ENCODE measurements around the gene ATP5PF.
A peak's percentile ranks its signal among the peaks of the same experiment; 100 is the strongest.
"Not testable (repeated sequence)": the region's sequence is repeated elsewhere in the genome, so short reads cannot be mapped to it uniquely, and the experiment has no call there.

The ATP5PF gene

GRCh38 chr21:25734904-25735645 lies at the start of gene ATP5PF, which contains the start of gene GABPA:
Gene ATP5PF (minus strand): TSS chr21:25734904. CDS start chr21:25729794, 5,110 bp downstream.
Gene GABPA (plus strand): TSS chr21:25734972. CDS start chr21:25741599, 6,627 bp downstream.
- peak within 1 kb of the TSS; percentile 100 for H3K27ac ChIP-seq (ENCODE audit: low read depth, low read length)
- no peaks in the 10 kb centered on the region for H3K27me3 ChIP-seq (ENCODE audit: control insufficient read depth, insufficient read depth, low read length)
- H3K36me3 ChIP-seq (ENCODE audit: control insufficient read depth, insufficient read depth, low read length) = peaks cover 3% of the 10 kb centered on the region
- peak within 1 kb of the TSS; percentile 99 for H3K4me3 ChIP-seq (ENCODE audit: low read length)
- peak within 1 kb of the TSS; percentile 99 for H3K9ac ChIP-seq (ENCODE audit: low read length)
- H3K4me1 ChIP-seq (ENCODE audit: control insufficient read depth, insufficient read depth, low read length) = peaks cover 19% of the 10 kb centered on the region

- H3K9ac ChIP-seq (ENCODE audit: low read length); H3K36me3 ChIP-seq (ENCODE audit: control insufficient read depth, insufficient read depth, low read length); H3K27me3 ChIP-seq (ENCODE audit: control insufficient read depth, insufficient read depth, low read length); H3K4me3 ChIP-seq (ENCODE audit: low read length); H3K27ac ChIP-seq (ENCODE audit: low read depth, low read length); H3K4me1 ChIP-seq (ENCODE audit: control insufficient read depth, insufficient read depth, low read length): not testable (repeated sequence)
These were observed 43.6 kb upstream of the ATP5PF start for GRCh38 chr21:25778126-25778875.

GRCh38 chr21:25776440-25776839 lies 41.7 kb upstream of the ATP5PF start:
- H3K27ac ChIP-seq (ENCODE audit: low read depth, low read length) = no peak overlapping the region
- no peak overlapping the region for H3K9ac ChIP-seq (ENCODE audit: low read length)
- no peaks in the 10 kb centered on the region for H3K36me3 ChIP-seq (ENCODE audit: control insufficient read depth, insufficient read depth, low read length)
- no peaks in the 10 kb centered on the region for H3K27me3 ChIP-seq (ENCODE audit: control insufficient read depth, insufficient read depth, low read length)
- no peak overlapping the region for H3K4me3 ChIP-seq (ENCODE audit: low read length)
- H3K4me1 ChIP-seq (ENCODE audit: control insufficient read depth, insufficient read depth, low read length) = no peaks in the 10 kb centered on the region

GRCh38 chr21:25772686-25773085 lies 38.0 kb upstream of the ATP5PF start:
- no peaks in the 10 kb centered on the region for H3K36me3 ChIP-seq (ENCODE audit: control insufficient read depth, insufficient read depth, low read length)
- no peak overlapping the region for H3K4me3 ChIP-seq (ENCODE audit: low read length)
- no peaks in the 10 kb centered on the region for H3K27me3 ChIP-seq (ENCODE audit: control insufficient read depth, insufficient read depth, low read length)
- H3K27ac ChIP-seq (ENCODE audit: low read depth, low read length) = no peak overlapping the region
- H3K4me1 ChIP-seq (ENCODE audit: control insufficient read depth, insufficient read depth, low read length) = no peaks in the 10 kb centered on the region
- H3K9ac ChIP-seq (ENCODE audit: low read length) = no peak overlapping the region

GRCh38 chr21:25767921-25768320 lies 33.2 kb upstream of the ATP5PF start:
- Histone ChIP-seq H3K27ac (ENCODE audit: low read depth, low read length) (no peak overlapping the region), H3K9ac (ENCODE audit: low read length) (no peak overlapping the region), H3K4me1 (ENCODE audit: control insufficient read depth, insufficient read depth, low read length) (no peaks in the 10 kb centered on the region), H3K4me3 (ENCODE audit: low read length) (no peak overlapping the region), H3K27me3 (ENCODE audit: control insufficient read depth, insufficient read depth, low read length) (no peaks in the 10 kb centered on the region), H3K36me3 (ENCODE audit: control insufficient read depth, insufficient read depth, low read length) (peaks cover 9% of the 10 kb centered on the region)

GRCh38 chr21:25764065-25764464 lies 29.4 kb upstream of the ATP5PF start:
- no peak overlapping the region for H3K4me3 ChIP-seq (ENCODE audit: low read length)
- no peaks in the 10 kb centered on the region for H3K4me1 ChIP-seq (ENCODE audit: control insufficient read depth, insufficient read depth, low read length)
- H3K27ac ChIP-seq (ENCODE audit: low read depth, low read length) = no peak overlapping the region
- no peak overlapping the region for H3K9ac ChIP-seq (ENCODE audit: low read length)
- H3K36me3 ChIP-seq (ENCODE audit: control insufficient read depth, insufficient read depth, low read length) = peaks cover 22% of the 10 kb centered on the region
- no peaks in the 10 kb centered on the region for H3K27me3 ChIP-seq (ENCODE audit: control insufficient read depth, insufficient read depth, low read length)

- H3K27ac ChIP-seq (ENCODE audit: low read depth, low read length) = no peak overlapping the region
- no peak overlapping the region for H3K4me3 ChIP-seq (ENCODE audit: low read length)
- peaks cover 22% of the 10 kb centered on the region for H3K36me3 ChIP-seq (ENCODE audit: control insufficient read depth, insufficient read depth, low read length)
These were observed 26.0 kb upstream of the ATP5PF start for GRCh38 chr21:25760677-25761076.

GRCh38 chr21:25760061-25760460 lies 25.4 kb upstream of the ATP5PF start:
- H3K4me3 ChIP-seq (ENCODE audit: low read length) = no peak overlapping the region
- no peak overlapping the region for H3K27ac ChIP-seq (ENCODE audit: low read depth, low read length)
- H3K27me3 ChIP-seq (ENCODE audit: control insufficient read depth, insufficient read depth, low read length) = no peaks in the 10 kb centered on the region
- no peaks in the 10 kb centered on the region for H3K4me1 ChIP-seq (ENCODE audit: control insufficient read depth, insufficient read depth, low read length)
- H3K9ac ChIP-seq (ENCODE audit: low read length) = no peak overlapping the region
- peaks cover 22% of the 10 kb centered on the region for H3K36me3 ChIP-seq (ENCODE audit: control insufficient read depth, insufficient read depth, low read length)

More at GRCh38 chr21:25760677-25761076, 26.0 kb upstream of the ATP5PF start:
- Histone ChIP-seq H3K9ac (ENCODE audit: low read length) (no peak overlapping the region), H3K4me1 (ENCODE audit: control insufficient read depth, insufficient read depth, low read length) (no peaks in the 10 kb centered on the region), H3K27me3 (ENCODE audit: control insufficient read depth, insufficient read depth, low read length) (no peaks in the 10 kb centered on the region)

GRCh38 chr21:25759573-25759972 lies 24.9 kb upstream of the ATP5PF start:
- Histone ChIP-seq H3K27me3 (ENCODE audit: control insufficient read depth, insufficient read depth, low read length) (no peaks in the 10 kb centered on the region), H3K27ac (ENCODE audit: low read depth, low read length) (no peak overlapping the region), H3K4me3 (ENCODE audit: low read length) (no peak overlapping the region), H3K36me3 (ENCODE audit: control insufficient read depth, insufficient read depth, low read length) (peaks cover 22% of the 10 kb centered on the region), H3K9ac (ENCODE audit: low read length) (no peak overlapping the region), H3K4me1 (ENCODE audit: control insufficient read depth, insufficient read depth, low read length) (no peaks in the 10 kb centered on the region)

GRCh38 chr21:25757531-25757930 lies 22.8 kb upstream of the ATP5PF start:
- no peak overlapping the region for H3K27ac ChIP-seq (ENCODE audit: low read depth, low read length)
- H3K36me3 ChIP-seq (ENCODE audit: control insufficient read depth, insufficient read depth, low read length) = peaks cover 18% of the 10 kb centered on the region
- no peak overlapping the region for H3K4me3 ChIP-seq (ENCODE audit: low read length)
- no peaks in the 10 kb centered on the region for H3K27me3 ChIP-seq (ENCODE audit: control insufficient read depth, insufficient read depth, low read length)
- H3K4me1 ChIP-seq (ENCODE audit: control insufficient read depth, insufficient read depth, low read length) = no peaks in the 10 kb centered on the region
- no peak overlapping the region for H3K9ac ChIP-seq (ENCODE audit: low read length)

GRCh38 chr21:25756190-25756932 lies 21.7 kb upstream of the ATP5PF start:
- Histone ChIP-seq H3K36me3 (ENCODE audit: control insufficient read depth, insufficient read depth, low read length) (peaks cover 18% of the 10 kb centered on the region), H3K9ac (ENCODE audit: low read length) (no peak overlapping the region), H3K4me1 (ENCODE audit: control insufficient read depth, insufficient read depth, low read length) (no peaks in the 10 kb centered on the region), H3K27ac (ENCODE audit: low read depth, low read length) (no peak overlapping the region), H3K4me3 (ENCODE audit: low read length) (no peak overlapping the region), H3K27me3 (ENCODE audit: control insufficient read depth, insufficient read depth, low read length) (no peaks in the 10 kb centered on the region)

GRCh38 chr21:25752416-25752815 lies 17.7 kb upstream of the ATP5PF start:
- H3K9ac ChIP-seq (ENCODE audit: low read length) = no peak overlapping the region
- H3K4me1 ChIP-seq (ENCODE audit: control insufficient read depth, insufficient read depth, low read length) = no peaks in the 10 kb centered on the region
- no peaks in the 10 kb centered on the region for H3K27me3 ChIP-seq (ENCODE audit: control insufficient read depth, insufficient read depth, low read length)
- H3K4me3 ChIP-seq (ENCODE audit: low read length) = no peak overlapping the region
- H3K27ac ChIP-seq (ENCODE audit: low read depth, low read length) = no peak overlapping the region
- H3K36me3 ChIP-seq (ENCODE audit: control insufficient read depth, insufficient read depth, low read length) = peaks cover 2% of the 10 kb centered on the region

Measured in rectal smooth muscle tissue (tissue), 1 donor.